Measurements from ENCODE around the gene ZNF107.

DNA sequence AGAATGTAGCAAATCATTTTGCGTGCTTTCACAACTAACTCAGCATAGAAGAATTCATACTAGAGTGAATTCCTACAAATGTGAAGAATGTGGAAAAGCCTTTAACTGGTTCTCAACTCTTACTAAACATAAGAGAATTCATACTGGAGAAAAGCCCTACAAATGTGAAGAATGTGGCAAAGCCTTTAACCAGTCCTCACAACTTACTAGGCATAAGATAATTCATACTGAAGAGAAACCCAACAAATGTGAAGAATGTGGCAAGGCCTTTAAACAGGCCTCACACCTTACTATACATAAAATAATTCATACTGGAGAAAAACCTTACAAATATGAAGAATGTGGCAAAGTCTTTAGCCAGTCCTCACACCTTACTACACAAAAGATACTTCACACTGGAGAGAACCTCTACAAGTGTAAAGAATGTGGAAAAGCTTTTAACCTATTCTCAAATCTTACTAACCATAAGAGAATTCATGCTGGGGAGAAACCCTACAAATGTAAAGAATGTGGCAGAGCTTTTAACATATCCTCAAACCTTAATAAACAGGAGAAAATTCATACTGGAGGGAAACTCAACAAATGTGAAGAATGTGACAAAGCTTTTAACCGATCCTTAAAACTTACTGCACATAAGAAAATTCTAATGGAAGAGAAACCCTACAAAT, 40.8 kb downstream of the ZNF107 start:
- no peak for TF ChIP-seq CTCF (IDR thresholded peaks at IDR 0.05)
- TF ChIP-seq POLR2A (IDR thresholded peaks at IDR 0.05), result no peak

Measured in tibial nerve (tissue), 3 donors.